ENCODE results near the gene MINK1.

The MINK1 gene

DNA sequence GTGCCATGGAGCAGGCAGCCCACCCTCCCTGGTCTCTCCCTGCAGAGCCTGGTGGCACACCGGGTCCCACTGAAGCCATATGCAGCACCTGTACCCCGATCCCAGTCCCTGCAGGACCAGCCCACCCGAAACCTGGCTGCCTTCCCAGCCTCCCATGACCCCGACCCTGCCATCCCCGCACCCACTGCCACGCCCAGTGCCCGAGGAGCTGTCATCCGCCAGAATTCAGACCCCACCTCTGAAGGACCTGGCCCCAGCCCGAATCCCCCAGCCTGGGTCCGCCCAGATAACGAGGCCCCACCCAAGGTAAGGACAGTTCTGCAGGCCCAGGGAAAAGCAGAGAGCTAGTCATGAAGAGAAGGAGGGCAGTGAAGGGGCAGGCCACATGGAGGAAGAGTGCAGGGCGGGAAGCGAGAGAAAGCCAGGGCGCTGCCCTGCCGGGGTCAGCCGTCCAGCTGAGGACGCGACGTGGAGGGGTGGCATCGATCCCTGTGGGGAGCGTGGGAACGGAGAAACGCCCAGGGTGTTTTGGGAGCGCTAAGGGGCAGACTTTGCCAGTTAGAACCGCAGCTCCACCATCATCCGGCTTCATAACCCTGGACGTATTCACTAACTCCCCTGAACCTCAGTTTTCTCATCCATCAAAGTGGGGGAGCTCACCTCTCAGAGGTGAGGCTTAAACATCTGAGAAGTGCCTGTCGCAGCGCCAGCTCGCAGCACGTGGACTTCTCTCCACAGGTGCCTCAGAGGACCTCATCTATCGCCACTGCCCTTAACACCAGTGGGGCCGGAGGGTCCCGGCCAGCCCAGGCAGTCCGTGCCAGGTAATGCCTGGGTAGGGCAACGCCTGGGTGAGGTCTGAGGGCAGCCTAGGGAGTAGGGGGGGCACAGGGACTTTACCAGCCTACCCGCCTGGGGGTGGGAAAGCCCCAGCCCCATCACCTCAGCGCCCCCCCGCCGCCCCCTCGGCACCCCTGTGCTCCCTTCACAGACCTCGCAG, 58.6 kb downstream of the MINK1 start:
- H3K4me3 ChIP-seq (ENCODE audit: severe bottlenecking) = no peak overlapping the region
- ATAC-seq (ENCODE audit: low read depth) = no peak
- no peaks in the 10 kb centered on the region for H3K27me3 ChIP-seq (ENCODE audit: insufficient read depth, poor library complexity, severe bottlenecking)
- no peak for DNase-seq (ENCODE audit: low spot score)
- H3K36me3 ChIP-seq (ENCODE audit: low read depth) = peaks cover 95% of the 10 kb centered on the region
- no peaks in the 10 kb centered on the region for H3K4me1 ChIP-seq (ENCODE audit: insufficient read depth, poor library complexity, severe bottlenecking)
- H3K27ac ChIP-seq (ENCODE audit: poor library complexity, severe bottlenecking) = no peak overlapping the region
- TF ChIP-seq, protein P1, sequence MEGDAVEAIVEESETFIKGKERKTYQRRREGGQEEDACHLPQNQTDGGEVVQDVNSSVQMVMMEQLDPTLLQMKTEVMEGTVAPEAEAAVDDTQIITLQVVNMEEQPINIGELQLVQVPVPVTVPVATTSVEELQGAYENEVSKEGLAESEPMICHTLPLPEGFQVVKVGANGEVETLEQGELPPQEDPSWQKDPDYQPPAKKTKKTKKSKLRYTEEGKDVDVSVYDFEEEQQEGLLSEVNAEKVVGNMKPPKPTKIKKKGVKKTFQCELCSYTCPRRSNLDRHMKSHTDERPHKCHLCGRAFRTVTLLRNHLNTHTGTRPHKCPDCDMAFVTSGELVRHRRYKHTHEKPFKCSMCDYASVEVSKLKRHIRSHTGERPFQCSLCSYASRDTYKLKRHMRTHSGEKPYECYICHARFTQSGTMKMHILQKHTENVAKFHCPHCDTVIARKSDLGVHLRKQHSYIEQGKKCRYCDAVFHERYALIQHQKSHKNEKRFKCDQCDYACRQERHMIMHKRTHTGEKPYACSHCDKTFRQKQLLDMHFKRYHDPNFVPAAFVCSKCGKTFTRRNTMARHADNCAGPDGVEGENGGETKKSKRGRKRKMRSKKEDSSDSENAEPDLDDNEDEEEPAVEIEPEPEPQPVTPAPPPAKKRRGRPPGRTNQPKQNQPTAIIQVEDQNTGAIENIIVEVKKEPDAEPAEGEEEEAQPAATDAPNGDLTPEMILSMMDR (IDR thresholded peaks at IDR 0.05; ENCODE audit: poor library complexity, severe bottlenecking) = no peak
- H3K9me3 ChIP-seq (ENCODE audit: severe bottlenecking) = no peaks in the 10 kb centered on the region

DNA sequence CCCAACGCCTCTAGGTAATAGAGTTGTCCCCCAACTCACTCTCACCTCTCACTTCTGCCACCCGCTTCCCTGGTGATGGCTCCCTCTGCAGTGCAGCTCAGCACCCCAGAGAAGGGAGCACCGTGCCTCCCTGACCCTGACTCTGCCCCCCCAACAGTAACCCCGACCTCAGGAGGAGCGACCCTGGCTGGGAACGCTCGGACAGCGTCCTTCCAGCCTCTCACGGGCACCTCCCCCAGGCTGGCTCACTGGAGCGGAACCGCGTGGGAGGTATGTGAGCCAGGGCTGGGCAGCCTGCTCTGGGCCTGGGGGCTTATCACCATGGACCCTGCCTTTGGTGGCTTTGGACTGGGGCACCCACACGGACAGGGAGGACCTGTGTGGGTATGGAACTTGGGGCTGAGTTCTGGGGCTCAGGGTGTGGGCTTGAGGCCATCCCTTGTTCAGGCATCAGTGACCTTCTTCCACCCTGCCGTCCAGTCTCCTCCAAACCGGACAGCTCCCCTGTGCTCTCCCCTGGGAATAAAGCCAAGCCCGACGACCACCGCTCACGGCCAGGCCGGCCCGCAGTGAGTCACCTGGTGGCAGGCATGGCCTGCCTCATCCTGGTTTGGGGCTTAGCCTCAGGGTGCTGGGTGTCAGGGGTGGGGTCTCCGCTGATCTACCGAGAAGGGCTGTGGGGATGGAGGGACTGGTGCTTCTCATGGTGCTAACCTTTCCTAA, 59.5 kb downstream of the MINK1 start:
- Histone ChIP-seq H3K4me1 (ENCODE audit: insufficient read depth, poor library complexity, severe bottlenecking) (no peaks in the 10 kb centered on the region), H3K27me3 (ENCODE audit: insufficient read depth, poor library complexity, severe bottlenecking) (no peaks in the 10 kb centered on the region), H3K4me3 (ENCODE audit: severe bottlenecking) (no peak overlapping the region), H3K36me3 (ENCODE audit: low read depth) (peaks cover 92% of the 10 kb centered on the region), H3K9me3 (ENCODE audit: severe bottlenecking) (no peaks in the 10 kb centered on the region), H3K27ac (ENCODE audit: poor library complexity, severe bottlenecking) (no peak overlapping the region)
- DNase-seq (ENCODE audit: low spot score) (no peak), ATAC-seq (ENCODE audit: low read depth) (no peak)
- TF ChIP-seq, protein P1 (IDR thresholded peaks at IDR 0.05; ENCODE audit: poor library complexity, severe bottlenecking) = no peak

DNA sequence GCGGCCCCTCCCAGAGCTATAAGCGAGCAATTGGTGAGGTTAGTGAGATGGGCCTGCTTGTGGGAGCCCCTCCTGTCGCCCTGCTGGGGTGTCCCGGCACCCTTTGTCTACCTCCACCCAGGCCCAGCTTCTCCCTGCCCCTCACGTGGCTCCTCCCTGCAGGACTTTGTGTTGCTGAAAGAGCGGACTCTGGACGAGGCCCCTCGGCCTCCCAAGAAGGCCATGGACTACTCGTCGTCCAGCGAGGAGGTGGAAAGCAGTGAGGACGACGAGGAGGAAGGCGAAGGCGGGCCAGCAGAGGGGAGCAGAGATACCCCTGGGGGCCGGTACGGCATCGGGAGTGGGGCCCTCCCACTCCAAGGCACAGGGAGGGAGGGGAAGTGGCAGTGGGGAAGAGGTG, 60.1 kb downstream of the MINK1 start:
- Histone ChIP-seq H3K36me3 (ENCODE audit: low read depth) (peaks cover 85% of the 10 kb centered on the region), H3K27ac (ENCODE audit: poor library complexity, severe bottlenecking) (no peak overlapping the region), H3K27me3 (ENCODE audit: insufficient read depth, poor library complexity, severe bottlenecking) (no peaks in the 10 kb centered on the region), H3K4me1 (ENCODE audit: insufficient read depth, poor library complexity, severe bottlenecking) (no peaks in the 10 kb centered on the region), H3K9me3 (ENCODE audit: severe bottlenecking) (no peaks in the 10 kb centered on the region), H3K4me3 (ENCODE audit: severe bottlenecking) (no peak overlapping the region)
- TF ChIP-seq, protein P1 (IDR thresholded peaks at IDR 0.05; ENCODE audit: poor library complexity, severe bottlenecking) = no peak
- no peak for ATAC-seq (ENCODE audit: low read depth)
- no peak for DNase-seq (ENCODE audit: low spot score)

DNA sequence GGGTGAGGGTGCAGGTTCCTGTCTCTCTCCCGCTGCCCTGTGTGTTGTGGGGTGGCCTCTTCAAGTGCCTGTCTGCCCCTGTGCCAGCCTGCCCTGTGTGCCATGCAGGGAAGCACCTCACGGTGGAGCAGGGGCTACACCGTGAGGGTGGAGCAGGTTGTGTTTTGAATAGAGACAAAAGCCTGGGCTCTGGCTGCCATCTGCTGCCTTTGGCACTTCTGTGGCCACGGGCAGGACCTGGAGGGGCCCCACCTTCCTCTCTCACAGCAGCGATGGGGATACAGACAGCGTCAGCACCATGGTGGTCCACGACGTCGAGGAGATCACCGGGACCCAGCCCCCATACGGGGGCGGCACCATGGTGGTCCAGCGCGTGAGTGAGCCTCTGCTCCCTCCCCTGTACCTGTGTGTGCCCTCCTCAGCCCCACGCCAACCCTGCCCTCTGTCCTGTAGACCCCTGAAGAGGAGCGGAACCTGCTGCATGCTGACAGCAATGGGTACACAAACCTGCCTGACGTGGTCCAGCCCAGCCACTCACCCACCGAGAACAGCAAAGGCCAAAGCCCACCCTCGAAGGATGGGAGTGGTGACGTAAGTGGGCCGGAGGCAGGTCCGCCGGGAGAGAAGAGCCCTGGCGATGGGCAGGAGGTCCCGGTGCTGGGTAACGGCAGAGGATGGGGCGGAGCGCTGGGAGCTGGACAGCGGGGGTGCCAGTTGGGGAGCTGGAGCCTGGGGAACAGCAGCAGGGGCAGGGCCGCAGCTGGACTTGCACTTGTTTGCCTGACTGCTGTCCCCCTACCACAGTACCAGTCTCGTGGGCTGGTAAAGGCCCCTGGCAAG, 60.8 kb downstream of the MINK1 start:
- no peaks in the 10 kb centered on the region for H3K27me3 ChIP-seq (ENCODE audit: insufficient read depth, poor library complexity, severe bottlenecking)
- no peak overlapping the region for H3K27ac ChIP-seq (ENCODE audit: poor library complexity, severe bottlenecking)
- no peaks in the 10 kb centered on the region for H3K9me3 ChIP-seq (ENCODE audit: severe bottlenecking)
- no peak overlapping the region for H3K4me3 ChIP-seq (ENCODE audit: severe bottlenecking)
- peaks cover 79% of the 10 kb centered on the region for H3K36me3 ChIP-seq (ENCODE audit: low read depth)
- no peak for DNase-seq (ENCODE audit: low spot score)
- TF ChIP-seq, protein P1 (IDR thresholded peaks at IDR 0.05; ENCODE audit: poor library complexity, severe bottlenecking) = no peak
- no peaks in the 10 kb centered on the region for H3K4me1 ChIP-seq (ENCODE audit: insufficient read depth, poor library complexity, severe bottlenecking)
- no peak for ATAC-seq (ENCODE audit: low read depth)
